GM21786 (cell line): ENCODE measurements around the gene DOCK1.
"Not testable (repeated sequence)": the region's sequence is repeated elsewhere in the genome, so short reads cannot be mapped to it uniquely, and the experiment has no call there.

Experiments used
- ATAC-seq: cut with Tn5 transposase; IDR thresholded peaks from one replicate; pipeline ENCODE4 v1.9.1; 2021; ENCODE audit not compliant: unreplicated experiment

DOCK1 gene

DNA sequence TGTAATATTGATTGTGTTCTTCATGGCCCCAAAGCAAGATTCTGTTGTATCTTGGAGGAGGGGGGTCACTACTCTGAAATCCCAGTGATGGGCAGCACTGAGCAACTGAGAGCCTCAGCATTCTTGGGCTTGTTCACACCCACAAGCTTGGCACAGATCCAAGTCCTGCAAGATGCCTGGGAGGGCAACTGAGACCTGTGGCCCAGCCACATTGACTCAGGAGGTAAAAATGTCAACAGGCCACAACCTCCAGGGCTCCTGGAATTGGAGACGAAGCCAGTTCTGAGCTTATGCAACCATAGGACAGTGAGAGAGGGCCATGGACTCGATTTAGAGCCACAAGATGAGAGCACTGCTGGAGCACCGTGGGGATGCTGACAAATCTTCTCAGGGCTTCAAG is 3.1 kb upstream of the DOCK1 start:
- ATAC-seq: no peak

DNA sequence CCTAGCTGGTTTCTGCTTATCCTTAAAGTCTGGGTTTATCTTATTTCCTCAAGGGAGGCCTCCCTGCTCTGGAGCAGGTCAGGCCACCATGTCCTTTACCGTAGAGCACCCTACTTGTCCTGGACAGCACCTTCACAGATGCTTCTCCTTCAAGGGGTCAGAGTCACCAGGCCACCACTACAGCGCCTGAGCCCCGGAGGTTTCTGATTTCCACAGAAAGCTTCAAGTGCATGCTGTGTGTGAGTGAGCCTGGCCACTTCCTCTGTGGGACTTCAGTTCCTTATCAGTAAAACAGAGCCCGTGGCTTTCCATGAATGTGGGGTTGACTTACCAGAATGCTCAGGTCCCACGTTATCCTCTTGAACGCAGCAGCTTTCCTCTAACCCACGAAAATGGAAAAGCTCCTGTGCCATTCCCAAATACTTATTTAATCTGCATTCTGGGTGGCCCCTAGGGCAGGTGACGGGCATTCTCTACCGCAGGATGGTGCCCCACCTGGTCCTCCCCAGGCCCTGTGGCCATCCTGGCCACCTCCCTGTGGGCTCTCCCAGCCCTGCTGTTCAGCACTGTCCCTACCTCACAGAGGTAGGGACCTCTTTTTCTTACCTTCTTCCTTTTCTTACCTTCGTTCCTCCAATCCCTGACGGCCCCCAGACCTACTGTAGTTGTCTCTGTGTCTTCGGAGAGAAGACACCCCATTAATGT is 1.4 kb upstream of the DOCK1 start:
- ATAC-seq: no peak

DNA sequence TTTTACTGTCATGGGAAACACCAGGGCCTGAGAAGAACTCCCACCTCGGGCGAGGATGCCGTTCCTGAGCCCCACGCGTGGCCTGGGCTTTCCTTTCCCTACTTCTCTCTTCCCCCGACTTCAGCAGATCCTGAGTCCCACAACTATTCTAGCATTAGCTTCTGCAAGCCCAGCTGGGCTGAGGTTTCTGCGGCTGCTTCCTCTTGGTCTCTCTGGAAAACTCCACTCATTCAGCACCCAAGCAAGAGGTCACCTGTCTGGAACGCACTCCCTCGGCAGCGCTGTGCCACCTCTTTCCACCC is 761 bp upstream of the DOCK1 start:
- ATAC-seq: no peak

DNA sequence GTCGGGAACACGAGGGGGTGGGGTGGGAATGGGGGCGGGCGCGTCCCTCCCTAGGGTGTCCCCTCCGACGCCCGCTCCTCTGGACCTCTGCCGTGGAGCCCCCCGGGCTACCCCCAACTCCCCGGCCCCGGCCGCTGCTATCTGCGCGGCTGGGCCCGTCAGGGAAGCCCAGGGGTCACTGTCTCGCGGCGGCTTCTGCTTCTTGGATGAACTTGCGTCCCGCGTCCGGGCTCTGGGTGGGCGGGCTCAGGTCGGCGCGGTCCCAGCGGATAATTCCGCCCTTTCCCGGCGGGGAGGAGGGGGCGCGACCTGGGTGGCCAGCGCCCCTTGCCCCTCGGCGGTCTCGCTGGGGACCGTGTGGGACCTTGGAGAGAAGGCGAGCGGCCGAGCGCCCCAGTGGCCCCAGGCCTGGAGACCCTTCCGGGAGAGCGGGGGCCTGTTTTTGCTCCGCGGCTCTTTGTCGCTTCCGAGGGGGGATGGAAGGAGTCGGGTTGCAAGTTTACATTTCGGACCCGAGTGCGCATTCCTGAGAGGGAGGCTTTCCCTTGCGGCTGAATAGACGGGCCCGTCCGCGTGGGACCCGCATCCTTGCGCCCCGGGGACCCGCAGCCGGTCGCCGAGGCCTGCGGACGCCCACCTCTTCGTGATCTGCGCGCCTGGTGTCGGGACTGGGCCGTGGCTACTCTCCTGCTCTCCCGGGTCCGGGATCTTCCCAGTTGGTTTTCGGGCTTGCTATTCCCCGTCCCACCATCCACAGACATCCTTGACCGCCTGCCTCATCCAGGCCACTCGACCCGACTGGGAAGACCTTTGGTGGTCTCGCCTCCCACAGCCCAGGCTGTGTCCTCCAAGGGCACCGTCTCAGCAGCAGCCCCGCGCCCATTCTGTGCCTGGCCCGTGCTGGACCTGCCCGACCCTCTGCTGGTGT is 812 bp downstream of the DOCK1 start:
- no peak for ATAC-seq

DNA sequence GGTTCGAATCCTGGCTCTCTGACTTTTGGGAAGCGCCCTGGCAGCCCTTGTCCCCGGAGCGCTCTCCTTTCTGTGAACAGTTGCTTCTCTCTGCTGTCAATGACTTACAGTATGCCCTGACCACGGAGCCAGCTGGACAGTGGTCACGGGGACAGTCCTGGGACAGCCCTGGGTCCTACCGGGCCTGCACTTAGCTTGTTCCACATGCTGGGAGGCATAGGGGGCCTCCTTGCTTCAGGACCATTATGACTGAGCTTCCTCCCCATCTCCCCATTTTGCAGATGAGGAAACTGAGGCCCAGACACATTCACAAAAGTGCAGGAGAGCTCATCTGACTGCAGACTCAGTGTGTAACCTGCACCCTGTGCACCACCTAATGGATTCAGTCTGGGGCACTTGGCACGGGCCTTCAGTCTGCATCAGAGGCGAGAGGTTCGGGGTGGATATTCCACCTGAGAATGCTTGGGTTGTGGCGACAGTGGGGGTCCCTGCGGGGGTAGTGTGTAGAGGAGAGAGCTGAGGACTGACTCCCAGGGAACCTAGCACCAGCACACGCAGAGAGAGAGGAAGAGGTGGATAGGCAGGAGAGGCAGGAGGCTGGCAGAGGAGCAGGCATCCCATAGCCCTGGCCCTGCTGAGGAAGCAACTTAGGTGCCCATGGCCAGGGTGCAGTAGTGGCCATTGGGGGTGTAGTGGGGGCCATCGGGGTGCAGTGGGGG is 1.6 kb downstream of the DOCK1 start:
- no peak for ATAC-seq

DNA sequence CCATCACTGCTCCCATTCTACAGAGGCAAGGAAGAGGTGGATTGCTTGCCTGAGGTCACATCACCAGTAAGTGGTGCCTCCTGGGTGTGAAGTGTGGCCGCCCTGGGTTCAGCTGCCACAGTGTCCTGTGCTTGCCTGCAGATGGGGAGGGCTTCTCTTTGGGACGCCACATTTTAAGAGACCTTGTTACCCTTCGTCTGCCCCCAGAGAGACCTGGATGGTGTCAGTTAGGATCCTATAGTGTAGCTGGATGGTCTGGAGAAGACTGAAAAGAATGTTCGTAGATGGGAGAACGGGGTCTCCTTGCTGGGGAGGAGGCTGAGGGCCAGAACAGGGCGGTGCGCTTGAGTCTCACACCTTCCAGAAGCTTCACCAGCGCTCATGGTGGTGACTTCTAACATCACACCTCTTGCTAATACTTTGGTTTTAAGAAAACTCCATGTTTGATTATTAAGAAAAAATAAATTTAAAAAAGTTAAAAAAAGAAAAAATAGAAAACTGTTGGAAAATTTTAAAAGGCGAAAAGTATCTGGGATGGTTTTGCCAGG is 2.3 kb downstream of the DOCK1 start:
- ATAC-seq: no peak

DNA sequence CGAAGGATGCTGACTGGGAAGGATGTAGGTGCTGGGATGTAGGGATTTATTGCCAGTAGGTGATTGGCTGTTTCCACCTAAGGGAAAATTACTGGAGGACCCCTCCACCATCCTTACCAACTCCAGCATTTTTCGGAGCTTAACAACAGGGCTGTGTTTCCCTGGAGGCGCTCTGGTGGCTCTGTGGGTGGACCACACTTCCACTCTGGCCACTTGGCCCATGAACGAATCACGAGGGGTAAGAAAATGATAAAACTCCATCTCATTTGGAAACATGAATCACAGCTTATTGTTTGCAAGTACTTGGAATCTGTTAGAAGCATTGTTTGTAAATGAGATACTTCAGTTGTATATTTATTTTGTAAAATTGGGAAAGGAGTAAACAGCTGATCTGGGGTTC is 3.0 kb downstream of the DOCK1 start:
- no peak for ATAC-seq

DNA sequence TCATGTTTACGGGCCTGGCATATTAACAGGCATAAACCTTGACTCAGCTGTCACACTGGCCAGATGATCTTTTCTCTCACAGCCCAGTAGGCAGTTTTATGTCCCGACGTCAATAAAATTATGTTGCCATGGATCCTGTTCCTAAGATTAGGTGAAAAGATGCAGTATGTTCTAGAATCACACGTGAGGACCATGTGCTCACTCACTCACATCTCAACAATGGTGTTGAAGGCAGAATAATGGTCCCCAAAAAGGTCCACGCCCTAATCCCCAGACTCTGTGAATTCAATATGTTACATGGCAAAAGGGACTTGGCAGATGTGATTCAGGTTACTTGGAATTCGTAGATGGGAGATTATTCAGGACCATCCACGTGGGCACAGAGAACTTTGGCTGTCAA is 3.5 kb downstream of the DOCK1 start:
- ATAC-seq: no peak

DNA sequence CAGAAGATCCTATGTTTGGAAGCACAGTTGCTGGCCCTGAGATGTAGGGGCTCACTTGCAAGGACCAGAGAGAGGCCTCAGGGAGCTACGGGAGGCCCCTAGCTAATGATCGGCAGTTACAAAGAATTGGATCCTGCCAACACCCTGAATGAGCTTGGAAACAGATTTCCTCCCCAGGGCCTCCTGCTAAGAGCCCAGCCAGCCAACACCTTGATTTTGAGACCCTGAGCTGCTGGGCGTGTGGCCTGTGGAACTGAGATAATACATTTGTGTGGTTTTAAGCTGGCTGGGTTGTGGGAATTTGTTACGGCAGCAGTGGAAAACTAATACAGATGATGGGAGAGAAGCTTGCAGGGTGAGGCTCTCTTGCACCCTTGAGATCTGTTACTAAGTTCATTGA is 3.9 kb downstream of the DOCK1 start:
- no peak for ATAC-seq

DNA sequence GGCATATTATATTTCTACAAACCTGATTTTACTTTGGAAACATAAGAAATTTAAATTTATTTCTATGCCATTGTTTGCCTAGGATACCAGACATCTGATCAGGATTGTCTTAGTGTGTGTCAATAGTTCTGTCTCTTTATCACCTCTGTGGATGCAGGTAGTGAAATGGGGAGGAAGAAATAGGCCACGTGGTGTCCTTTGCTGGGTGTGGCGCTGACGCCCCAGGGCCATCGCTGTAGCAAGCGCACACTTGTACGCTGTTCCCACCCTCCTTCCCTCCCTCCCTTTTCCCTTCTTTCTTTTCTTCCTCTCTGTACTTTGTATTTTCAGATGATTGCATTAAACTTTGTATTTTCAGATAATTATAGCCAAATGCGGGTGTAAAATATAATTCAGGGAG is 5.0 kb downstream of the DOCK1 start:
- ATAC-seq: no peak

DNA sequence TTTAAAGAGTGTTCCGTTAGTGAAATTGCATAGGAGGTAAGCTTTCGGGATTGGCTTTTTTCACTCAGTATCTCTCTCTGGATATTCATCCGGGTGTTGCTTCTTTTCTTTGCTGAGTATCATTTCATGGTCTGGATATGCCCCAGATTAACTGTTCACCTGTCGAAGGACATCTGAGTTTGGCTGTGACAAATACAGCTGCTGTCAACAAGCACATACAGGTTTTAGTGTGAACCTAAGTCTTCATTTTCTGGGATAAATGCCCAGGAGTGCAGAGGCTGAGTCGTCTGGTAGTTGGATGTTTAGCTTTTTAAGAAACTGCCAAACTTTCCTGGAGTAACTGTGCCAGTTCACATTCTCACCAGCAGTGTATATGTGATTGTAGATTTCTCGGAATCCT is 5.6 kb downstream of the DOCK1 start:
- ATAC-seq: no peak

DNA sequence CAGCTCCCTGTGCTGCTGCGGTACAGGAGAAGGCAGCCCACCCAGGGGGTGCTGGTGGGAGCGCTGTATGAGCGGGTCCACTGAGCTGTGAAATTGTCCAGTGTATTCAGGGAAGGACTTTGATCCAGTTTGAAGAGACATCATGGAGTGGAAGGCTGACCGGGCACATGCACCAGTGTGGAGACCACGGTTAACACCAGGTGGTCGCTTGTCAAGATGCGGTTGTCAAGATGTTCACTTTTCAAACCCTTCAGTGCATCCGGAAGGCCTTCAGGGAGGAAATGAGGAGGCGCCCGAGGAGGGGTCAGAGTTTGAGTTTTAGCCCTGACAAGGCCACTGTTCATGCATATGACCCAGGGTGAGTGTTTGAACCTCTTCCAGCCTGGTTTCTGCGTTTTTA is 6.1 kb downstream of the DOCK1 start:
- no peak for ATAC-seq

DNA sequence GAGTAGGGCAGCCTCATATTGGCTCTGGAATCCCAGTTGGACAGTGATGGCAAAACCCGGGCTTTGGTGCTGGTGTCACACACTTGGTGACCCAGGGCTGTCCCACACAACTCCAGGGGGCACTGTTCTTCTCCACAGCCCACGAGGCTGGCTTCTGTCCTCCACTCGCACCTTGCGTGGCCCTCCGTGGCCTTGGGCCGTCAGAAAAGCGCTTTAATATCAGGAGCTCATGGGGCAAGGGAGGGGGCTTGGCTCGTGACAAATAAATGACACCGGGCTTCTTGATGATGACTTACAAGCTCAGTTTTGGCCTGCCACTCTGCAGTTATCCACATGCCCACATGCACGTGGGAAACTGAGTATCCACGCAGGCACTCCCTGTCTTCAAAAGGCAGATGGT is 8.1 kb downstream of the DOCK1 start:
- ATAC-seq: no peak

DNA sequence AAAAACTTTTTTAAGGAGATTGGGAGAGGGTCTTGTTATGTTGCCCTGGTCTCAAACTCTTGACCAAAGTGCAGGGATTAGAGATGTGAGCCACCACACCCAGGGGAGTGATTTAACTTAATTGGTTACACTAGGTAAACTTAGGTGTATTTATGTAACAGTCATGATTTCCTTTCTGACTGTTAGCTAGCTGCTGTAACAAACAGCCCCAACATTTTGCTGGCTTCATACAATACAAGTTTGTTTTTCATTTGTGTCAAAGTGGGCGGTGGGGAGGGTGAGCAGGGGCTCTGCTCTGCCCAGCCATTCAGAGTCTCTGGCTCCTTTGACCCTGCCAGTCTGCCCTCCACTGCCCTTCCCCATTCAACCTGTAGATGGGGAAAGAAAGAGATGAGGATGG is 9.3 kb downstream of the DOCK1 start:
- no peak for ATAC-seq

DNA sequence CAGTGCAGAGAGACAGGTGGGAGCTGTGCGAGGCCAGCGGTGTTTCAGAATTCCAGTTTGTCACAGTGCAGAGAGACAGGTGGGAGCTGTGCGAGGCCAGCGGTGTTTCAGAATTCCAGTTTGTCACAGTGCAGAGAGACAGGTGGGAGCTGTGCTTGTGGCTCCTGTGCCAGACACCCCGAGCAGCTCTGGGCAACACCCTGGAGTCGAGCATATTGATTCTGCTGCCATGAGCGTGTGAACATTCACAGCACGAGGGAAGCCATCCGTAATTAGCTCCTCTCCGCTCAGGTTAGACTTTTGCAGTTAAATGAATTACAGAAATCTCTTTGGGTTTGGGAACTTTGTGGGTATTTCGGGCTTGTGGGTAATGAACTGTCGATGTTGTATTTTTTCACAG is 11.7 kb downstream of the DOCK1 start:
- ATAC-seq: not testable (repeated sequence)

DNA sequence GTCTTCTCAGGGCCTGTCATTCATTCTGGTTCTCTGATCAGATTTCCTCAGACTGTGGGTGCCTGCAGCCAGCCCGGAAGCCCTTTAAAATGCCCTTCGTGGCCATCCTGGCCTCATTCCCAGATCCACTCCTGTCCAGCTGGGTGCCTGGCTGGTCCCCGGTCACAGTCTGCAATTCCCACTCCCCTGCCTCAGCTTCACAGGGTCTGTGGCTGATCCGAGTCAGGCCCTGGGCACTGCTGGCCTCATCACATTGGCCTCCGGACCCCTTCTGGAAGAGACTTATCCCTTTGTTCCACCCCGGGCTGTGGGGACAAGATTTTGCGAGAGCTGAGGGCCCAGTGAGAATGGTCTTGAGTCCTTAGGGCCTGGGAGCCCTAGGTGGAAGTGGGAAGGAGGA is 12.1 kb downstream of the DOCK1 start:
- ATAC-seq: no peak

DNA sequence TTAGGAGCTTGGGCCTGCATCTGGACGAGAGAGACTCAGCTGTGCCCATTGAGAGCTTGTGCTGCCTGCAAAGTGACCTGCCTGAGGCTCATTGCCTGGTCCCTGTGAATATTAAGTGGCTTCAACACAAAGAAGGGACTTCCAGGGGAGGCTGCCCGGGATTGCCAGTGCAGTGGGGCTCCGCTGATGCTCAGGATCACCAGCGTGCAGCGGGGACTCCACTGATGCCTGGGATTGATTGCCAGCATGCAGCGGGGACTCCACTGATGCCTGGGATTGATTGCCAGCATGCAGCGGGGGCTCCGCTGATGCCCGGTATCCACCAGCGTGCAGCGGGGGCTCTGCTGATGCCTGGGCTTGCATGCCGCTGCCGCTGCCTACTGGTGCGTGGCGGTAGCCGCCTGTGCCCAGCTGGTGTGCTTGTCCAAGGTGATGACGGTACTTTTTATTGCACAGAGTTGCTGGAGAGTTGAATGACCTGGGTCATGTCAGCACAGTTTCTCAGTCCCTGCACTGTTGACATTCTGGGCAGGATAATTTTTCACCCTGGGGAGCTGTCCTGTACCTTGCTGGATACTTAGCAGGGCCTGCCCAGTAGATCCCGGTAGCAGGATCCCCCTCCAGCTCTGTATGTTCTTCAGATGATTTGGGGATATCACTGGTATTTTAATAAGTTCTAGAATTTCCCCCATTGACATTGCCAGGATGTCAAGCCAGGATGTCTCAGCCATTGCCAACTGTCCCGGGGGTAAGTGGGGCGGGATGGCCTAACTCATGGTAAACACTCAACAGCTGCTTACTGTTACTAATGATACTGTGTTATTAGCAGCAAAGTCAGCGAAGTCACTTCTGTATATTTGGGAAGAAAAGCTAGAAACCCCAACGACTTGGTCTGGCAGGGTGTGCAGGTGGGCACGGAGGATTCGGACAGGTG is 13.0 kb downstream of the DOCK1 start:
- no peak for ATAC-seq

DNA sequence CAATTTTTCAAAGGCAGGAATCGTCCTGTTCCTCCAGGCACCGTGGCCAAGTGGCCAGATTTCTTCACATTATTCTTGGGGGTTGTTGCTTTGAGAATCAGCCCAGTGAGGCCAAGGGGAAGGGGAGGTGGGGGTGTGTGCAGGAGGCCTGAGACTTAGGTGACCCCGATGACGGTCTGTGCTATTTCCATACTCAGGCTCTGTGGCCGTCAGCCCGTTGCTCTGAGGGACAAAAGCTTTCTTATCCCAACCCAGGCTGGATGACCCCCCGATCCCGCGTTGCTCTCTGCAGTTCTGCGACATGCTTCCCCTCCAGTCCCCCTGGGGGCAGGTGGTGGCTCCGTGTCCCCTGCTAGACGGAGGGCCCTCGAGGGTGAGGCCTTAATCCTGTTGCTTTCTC is 14.2 kb downstream of the DOCK1 start:
- ATAC-seq: no peak

DNA sequence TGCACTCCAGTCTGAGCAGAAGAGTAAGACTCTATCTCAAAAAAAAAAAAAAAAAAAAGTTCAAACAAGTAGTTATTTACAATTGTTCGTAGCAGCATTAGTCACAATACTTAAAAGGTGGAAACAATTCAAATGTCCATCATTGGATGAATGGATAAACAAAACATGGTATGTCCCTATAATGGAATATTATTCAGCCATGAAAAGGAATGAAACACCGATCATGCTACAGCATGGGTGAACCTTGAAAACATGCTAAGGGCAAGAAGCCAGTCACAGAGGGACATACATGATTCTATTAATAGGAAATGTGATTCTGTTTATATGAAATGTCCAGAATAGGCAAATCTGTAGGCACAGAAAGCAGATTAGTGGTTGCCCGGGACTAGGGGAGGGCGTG is 15.9 kb downstream of the DOCK1 start:
- ATAC-seq: no peak

DNA sequence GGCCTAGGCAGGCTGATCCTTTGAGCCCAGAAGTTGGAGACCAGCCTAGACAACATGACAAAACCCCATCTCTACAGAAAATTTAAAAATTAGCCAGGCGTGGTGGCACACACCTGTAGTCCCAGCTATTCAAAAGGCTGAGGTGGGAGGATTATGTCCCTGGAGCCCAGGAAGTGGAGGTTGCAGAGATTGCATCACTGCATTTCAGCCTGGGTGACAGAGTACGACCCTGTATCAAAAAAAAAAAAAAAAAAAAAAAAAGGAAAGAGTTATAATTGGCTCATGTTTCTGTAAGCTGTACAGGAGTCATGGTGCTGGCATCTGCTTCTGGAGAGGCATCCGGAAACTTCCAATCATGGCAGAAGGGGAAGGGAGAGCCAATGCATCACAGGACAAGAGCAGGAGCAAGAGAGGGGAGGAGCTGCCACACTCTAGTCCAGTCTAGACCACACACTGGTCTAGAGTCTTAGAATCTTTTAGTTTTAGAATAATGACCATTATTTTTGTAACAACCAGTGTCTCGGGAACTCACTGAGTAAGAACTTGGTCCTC is 16.8 kb downstream of the DOCK1 start:
- ATAC-seq: no peak
